Astrocyte of the hippocampus (primary cell): ENCODE results near the gene NOC2L.

Experiments used
- DNase-seq: peaks from one replicate; pipeline ENCODE4 v3.0.0; 2011; ENCODE audit warnings: low read depth, low spot score

NOC2L gene

DNA sequence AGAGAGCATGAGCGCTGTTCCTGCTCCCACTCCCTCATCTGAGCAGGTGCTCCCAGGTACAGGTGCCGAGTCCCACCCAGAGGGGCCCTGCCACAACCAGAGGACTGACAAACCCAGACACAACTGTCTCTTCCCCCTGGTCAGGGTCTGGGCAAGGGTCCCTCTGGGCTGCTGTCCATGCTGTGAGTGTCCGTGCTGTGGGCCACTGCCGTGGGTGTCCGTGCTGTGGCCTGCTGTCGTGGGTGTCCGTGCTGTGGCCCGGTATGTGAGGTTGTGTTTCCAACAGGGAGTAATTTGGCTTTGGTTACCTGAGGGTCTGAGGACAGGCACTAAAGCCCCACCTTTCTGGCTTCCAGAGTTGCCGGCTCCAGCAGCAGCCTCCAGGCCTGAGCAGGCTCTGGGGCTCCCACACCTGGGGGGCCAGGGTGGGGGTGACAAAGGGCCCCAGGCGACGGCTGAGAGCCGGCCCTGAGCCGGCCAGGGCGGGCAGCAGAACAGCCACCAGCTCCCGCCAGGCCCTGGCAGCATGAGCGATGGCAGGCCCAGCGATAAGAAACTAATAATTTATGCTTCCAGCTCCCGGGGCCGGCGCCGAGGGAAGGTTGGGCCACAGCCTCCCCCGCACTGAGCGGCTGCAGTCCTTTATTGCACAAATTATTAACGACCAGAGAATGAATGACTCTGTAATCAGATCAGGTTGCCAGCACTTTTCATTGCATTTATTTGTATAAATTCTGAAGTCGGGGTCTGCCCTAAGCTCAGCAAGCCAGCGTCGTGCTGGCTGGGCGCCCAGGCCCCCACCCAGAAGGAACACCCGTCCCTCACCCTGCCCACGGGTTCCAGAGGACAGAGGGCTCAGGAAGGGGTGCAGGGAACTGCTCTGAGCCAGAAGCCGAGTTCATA lies 42.6 kb downstream of the NOC2L start:
- DNase-seq: peak; percentile 48

DNA sequence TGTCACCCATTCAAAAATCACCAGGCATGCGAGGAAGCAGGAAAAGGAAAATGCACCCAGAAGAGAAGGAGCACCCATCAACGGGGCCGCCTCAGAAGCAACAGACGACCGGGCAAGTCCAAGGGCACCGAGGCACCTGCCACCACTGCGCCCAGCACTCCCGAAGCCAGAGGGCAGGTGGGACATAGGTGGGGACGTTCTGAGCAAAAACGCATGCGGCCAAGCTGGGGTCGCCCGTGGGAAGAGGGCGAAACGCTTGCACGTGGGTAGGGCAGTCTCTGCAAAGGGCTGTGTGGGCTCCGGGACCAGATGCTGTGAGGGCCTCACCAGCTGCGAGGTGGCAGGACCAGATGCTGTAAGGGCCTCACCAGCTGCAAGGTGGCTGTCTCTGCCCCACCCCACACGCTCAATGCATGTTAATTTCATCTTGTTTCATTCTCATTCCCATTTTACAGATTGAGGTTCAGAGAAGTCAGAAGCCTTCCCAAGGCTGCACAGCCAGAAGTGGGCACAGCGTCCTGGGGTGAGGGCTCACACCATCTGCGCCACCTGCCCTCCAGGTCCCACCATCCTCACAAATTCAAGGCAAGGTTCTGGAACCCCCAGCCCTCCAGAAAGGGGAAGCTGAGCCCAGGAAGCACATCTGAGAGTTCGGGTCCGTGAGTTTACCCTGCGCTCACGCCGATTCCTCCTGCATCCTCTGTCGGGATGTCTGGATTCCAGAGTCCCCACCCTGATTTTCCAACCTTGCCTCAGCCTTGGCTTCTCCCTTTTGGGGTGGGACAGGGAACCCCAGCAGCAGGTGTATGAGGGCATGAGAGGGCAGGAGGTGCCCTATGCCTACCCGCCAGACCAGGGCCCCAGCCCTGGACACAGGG lies 43.5 kb downstream of the NOC2L start:
- no peak for DNase-seq

DNA sequence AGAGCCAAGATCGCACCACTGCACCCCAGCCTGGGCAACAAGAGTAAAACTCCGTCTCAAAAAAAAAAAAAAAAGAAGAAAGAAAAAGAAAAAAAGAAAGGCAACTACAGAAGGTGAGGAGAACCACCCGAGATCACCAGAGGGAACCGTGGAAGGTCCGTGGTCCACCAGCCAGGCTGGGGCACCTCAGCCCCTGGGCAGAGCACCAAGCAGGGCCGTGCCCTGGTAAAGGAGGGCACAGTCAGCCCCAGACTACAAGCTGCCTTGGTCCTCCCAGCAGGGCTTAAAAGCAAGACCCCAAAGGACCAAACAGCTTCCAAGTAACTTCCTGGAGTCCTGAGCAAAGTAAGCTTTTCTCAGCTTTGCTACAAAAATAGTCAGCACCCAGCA lies 44.2 kb downstream of the NOC2L start:
- DNase-seq: no peak

DNA sequence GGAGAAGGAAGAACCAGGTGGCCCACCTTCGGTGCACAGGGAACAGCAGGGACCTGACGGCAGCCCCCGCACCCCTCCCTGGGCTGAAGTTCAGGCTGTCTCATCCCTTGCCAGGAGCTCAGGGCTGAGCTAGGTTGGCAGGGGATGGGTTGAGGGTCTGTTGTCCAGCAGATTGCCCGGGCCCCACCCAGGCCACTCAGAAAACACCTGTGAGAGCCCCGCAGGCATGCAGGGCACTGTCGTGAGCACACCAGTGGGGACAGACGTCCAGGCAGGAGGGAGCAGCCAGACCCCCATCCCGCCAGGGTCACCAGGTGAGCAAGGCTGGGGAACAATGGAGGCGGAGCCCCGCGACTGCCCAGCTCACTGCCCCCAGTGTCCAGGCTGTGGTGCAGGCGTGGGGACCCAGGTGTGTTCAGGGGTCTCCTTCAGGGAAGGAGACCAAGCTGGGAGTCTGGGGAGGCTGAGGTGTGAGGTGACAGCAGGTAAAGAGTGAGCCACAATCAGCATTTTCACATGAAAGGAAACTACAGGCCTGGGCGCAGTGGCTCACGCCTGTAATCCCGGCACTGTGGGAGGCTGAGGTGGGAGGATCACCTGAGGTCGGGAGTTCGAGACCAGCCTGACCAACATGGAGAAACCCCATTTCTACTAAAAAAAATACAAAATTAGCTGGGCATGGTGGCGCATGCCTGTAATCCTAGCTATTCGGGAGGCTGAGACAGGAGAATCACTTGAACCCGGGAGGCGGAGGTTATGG lies 44.7 kb downstream of the NOC2L start:
- no peak for DNase-seq

DNA sequence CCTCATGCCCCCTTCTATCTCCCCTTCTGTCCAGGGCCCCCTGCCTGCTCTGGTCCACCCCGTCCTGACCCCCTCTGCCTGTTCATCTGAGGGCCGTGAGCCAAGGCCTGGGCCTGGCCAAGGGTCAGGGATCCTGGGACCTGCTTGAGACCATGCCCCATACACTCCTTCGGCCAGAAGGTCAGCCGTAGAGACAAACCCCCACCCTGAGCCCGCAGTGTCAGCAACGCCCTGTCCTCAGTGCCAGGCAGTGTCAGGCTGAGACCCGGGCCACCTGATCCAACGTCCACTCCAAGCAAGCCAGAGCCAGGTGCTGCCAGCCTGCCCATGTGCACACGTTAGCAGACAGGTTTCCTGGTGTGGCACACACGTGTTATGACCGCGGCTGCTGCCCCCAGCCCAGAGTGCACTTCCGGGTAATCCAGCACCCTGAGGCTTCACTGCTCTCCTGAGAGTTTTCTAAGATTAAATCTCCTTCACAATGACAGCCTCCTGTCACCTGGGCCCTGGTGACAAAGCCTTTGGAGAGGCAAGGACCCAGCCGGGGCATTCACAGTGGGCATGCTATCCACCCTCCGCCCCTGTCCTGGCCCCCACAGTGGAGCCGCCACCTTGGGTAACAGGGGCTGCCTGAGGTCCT lies 45.4 kb downstream of the NOC2L start:
- DNase-seq: peak; percentile 0

DNA sequence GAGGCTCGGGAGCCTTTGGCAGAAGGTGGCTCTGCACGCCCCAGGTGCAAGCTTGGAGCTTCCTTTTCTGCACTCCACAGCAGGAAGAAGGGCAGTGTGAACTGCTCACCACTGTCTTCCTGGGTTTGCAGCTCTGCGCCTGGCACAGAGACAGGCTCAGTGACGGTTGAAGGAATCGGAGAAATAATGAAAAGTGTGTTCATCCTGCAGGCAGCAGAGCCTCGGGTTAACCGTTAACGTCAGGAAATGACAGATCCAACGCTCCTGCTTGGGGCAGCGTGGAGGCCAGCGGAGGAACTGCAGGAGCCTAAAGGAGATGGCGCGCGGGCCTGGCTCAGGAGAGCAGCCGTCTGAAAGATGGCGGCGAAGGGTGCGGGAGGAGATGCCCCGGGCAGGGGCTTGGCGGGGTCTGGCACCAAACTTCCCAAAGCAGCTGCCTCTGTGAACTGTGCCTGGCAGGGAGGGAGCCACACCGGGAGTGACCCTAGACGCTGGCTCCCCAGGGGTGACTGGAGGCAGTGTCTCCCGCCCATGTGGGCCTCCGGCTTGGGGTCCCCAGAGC lies 46.2 kb downstream of the NOC2L start:
- no peak for DNase-seq

DNA sequence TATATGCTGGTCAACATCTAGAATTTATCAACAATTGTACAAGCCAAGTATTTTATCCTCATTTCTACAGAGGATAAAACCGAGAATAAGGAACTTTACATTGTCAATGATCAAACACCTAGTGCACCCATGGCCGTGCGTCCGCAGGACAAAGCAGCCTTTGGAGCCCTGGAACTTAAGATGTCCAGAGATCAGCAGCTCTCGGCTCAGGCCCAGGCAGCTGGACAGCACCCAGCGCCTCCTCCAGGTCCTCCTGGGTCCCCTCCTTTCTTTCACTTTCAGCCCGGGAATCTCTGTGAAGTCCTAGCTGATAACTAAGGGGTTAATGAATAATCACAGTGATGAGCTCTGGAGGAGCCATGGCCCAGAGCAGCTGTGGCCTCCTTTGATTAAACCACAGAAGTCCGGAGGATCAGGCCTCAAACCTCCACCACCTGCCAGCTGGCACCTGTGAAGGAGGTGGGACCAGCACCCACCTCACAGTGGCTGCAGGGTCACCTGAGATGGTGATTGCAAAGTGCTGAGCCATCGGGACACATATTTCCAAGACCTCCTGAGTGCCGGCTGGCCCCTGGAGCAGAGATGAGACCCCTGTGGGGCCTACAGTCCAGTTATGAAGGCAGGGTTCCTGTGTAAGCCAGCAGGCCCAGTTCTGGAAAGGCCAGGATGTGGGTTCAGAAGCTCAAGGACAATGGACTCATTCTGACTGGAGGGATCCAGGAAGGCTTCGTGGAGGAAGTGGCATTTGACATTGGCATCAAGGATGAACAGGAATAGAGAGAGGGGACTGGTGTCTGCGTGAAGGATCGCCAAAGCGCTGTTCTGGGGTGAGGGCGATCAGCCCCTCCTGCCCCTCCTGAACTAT lies 46.9 kb downstream of the NOC2L start:
- no peak for DNase-seq

DNA sequence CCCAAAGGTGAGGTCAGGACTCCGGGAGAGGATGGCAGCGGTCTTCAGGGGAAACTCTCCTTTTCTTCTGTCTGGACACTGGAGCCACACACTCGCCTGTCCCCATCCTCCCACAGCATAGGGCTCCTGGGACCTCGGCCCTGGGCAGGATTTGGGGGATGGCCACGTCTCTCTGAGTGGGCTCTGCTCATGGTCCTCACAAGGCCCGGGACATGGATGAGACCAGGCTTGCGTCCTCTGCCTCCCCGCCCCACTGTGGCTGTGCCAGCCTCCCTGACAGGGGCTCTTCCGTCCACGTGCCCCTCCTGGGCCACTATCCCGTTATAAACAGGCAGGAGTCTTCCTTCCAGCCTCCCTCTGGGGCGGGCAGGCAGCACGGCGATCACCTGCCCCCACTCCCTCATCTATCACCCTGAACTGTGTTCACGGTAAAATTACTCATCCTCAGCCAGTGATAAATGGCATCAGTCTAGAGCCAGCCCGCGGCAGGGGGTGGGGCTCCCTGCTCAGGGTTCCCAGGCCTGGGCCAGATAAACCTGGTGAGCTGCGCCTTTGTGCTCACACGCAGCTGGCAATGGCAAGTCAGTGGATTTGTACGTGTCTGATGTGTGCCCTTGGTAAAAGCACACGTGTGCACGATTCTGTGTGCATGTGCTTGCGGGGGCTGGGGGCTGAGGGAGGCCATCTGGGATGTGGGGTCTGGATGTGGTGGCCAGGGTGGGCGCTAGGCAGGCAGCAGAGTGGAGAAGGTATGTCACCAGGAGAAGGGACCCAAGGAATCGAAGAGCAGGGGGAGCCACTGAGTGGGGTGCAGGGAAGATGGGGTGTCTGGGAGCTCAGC lies 48.0 kb downstream of the NOC2L start:
- no peak for DNase-seq

DNA sequence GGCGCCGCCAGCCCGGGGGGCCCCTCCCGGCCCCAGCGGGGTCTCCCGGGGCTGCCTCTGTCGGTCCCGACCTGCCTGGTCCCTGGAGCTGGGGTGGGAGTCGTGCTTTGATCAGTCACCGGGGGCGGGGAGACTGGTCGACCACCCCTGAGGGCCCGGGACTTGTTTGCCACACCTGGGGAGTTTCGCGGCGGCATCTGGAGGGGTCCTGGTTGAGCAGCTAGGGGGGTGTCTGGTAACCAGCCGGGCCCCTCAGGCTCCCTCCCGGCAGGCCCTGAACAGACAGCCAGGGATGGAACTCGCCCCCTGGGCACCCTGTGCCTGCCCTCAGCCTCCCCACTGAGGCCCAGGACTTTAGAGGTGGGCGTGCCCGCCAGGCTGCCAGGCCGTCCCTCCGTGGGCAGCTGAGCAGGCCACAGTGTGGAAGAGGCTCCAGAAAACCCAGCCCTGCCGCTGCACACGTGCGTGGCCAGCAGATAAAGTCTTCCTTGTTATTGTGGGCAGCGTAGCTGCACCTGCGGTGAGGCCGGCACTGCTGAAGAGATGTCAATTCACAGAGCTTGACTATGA lies 48.7 kb downstream of the NOC2L start:
- DNase-seq: no peak

DNA sequence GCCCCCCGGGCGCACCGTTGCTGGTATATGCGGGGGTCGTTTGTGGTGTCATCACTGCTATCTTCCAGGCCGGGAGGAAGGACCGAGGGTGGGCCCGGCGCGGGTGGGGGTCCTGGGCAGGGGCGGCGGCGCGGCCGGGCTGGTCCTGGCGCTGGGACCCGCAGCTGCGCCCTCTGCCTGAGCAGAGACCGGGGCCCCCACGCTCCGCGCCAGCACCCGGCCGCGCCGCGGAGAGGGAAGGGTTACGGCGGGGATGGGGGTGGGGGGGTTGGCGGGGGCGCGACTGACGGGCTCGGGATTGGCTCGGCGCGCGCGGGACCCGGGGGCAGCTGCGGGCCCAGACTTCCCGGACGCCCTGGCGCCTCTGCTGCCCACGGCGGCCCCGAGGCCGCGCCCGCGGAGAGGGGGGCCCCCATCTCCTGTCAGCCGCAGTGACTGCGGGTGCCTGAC lies 49.2 kb downstream of the NOC2L start:
- DNase-seq: no peak

DNA sequence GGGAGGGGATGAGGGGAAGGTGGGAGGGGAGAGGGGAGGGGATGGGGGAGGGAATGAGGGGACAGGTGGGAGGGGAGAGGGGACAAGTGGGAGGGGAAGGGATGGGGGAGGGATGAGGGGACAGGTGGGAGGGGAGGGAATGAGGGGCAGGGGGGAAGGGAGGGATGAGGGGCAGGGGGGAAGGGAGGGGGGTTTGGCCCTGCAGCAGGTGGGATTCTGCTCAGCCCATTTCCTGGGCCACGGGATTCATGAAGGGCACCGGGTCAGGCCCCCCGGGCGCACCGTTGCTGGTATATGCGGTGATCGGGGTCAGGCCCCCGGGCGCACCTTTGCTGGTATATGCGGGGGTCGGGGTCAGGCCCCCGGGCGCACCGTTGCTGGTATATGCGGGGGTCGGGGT lies 50.4 kb downstream of the NOC2L start:
- no peak for DNase-seq

DNA sequence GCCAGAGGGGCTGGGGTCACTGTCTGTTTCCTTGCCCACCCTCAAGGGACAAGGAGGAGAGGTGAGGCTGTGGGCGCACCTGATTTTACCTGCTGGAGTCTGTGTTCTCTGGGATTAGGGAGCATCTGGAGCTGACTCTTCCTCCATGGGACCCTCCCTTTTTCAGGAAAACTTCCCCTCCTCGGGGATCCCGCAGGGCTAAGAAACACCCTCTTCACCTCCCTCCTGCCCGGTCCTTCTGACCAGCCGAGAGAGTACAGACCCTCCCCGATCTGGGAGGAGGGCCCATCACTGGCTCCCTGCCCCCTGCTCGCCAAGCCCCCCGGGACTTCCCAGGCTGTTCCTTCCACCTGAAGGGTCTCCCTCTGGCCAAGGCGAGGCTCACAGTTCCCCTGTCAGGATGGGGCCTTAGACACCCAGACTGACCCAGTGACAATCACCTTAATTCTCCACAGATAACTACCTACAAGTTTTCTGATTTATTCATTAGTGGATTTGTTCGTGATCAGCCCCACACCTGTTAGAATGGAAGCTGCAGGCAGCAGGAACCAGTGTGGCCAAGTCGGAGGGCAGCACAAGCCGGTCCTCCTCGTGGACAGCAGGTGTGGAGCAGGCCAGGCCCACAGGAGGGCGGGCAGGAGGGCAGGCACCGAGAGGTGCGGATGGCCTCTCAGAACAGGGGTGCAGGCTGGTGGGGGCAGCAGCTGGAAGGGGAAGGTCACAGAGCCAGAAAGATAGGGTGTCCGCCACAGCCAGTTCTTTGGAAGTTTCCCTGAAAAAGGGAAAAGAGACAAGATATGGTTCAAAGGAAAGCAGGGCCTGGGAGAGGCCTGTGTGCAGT lies 51.2 kb downstream of the NOC2L start:
- DNase-seq: no peak

DNA sequence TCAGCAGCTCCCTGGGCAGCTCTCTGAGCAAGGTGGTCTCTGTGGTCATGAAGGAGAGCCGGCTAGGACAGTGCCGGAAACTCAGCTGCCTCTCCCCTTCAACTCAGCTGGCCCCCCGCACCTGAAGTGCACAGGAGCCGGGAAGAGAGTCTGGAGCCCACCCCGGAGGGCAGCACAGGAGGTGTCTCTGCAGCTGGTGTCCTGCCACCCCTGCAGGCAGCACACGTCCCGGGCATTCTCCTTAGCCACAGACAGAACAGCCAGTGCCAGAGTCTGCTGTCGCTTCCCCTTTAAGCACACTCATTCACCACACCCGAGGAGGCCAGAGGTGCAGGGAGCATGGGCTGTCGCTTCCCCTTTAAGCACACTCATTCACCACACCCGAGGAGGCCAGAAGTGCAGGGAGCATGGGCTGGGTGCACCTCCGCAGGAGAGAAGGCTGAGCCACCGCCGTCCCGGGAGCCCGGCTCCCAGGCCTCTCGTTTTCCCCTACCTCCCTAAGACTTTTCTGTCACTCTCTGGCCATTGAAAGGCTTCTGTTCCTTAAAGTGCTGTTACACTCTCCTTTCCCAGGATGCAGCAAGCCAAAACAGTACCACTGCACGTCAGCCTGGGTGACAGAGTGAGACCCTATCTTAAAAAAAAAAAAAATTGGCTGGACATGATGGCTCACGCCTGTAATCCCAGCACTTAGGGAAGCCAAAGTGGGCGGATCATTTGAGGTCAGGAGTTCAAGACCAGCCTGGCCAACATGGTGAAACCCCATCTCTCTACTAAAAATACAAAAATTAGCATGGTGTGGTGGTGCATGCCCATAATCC lies 52.2 kb downstream of the NOC2L start:
- DNase-seq: no peak

DNA sequence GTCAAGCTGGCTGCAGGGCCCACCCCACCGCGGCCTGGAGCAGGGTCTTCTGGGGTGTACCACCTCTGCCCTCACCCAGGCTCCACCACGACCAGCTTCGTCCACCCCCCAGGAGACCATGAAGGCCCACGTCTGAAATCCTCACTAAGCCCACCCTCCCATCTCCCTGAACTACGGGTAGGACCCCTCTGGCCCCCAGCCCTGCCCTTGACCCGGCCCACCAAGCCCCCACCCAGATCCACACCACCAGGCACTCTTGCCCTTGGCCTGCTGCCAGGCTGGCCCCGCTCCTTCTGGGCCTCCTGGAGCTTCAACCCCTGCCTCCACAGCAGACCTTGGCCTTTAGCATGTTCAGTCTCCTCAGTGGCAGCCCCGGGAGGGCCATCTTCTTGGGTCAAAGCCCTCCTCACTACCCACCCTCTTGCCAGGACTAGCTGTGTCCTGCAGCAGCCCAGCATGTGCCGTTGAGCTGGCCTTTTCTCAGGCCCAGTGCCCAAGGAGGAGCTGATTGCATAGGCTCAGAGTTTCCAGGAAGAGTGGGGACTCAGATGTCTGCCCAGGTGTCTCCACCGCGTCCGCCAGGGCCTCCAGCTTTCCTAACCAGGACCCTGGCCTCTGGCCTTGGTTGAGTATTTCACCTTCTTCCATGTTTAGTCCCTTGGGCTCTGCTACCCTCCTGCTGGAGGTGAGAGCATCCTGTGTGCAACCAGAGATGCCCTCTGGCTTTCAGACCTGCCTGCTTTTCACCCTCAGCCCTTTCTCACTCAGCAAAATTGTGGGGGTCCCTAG lies 53.1 kb downstream of the NOC2L start:
- no peak for DNase-seq

DNA sequence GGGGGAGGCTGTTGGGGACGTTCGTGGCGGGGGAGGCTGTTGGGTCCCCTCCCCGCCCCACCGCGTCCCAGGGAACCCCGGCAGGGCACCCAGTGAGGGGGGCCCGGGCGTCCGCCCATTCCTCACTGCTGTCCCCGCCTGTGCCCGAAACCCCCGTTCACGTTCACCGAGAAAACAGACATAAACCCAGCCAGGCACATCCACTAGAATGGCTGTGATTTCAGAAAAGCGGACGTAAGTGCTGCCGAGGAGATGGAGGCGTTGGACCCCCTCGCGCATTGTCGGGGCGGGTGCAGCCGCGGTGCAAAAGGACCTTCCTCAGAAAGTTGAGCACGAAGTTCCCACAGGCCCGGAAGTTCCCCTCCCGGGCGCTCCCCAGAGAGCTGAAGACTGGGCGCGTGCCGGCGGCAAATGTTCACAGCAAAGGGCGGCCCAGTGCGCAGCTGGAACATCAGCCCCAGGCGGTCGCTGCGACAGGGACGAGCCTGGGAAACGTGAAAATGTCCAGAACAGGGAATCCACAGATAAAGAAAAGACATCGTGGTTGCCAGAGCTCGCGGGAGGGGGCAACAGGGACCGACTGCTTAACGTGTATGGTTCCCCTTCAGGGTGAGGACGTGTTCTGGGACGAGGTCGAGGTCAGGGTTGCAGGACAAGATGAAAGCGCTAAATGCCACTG lies 53.8 kb downstream of the NOC2L start:
- peak; percentile 47 for DNase-seq
